ENCODE measurements around the gene IGF1R. TPM values are rescaled to one million over a fixed set of nuclear protein-coding genes. Genes with fewer than 3 reads are reported as not detected.

The IGF1R gene
- total and polyA plus RNA-seq, 12 donors: 8.6 to 138 (median 66.0) TPM

- intact Hi-C loops (cut with DNase I): no loop called here
- H3K4me1 ChIP-seq (replicated peaks in 1 of 2): peaks cover 0 to 14% of the 10 kb centered on the region in 2 donors
- DNase-seq: no peak
Observed at GRCh38 chr15:98745650-98746374, 97.5 kb downstream of the IGF1R start.

DNA sequence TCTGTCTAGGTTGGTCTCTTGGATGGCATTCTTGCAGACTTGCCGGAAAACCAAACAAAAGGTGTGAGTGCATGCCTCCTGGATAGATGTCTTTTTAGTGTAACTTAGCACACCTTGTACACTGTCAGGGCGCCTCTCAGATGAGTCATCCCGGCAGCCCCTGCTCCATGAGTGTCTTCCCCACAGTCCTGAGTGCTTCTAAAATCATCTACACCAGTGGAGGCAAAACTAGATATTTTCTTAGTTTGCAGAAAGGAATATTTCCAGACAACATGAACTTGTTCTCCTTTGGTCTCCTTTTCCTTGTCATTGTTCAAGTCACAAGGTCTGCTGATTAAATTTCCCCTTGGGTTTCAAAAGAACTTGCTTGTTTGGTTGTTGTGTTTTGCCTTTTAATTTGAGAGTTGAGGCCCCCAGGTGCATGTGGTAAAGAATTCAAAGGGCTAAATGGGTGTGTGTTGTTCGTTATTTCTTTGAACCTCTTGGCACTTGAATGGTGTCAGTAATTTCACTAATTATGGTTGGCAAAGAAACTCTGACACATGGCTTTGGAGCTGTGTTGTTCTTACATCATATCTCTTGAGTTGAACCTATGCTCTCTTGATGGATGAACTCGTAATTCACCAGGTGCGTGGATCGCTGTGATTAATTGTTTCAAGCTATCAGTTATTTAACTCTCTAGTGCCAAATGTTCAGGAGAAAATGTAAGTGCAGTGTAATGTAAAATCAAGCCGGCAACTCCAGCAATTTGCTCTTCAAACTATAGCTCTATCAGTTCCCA lies 98.2 kb downstream of the IGF1R start:
- Histone ChIP-seq H3K36me3 (replicated peaks in 1 of 2) (no peaks in the 10 kb centered on the region), H3K4me3 (no peak overlapping the region), H3K27me3 (no peaks in the 10 kb centered on the region), H3K9me3 (replicated peaks in 1 of 3) (no peaks in the 10 kb centered on the region), H3K27ac (no peak overlapping the region), H3K4me1 (replicated peaks in 1 of 2) (peaks cover 0 to 14% of the 10 kb centered on the region in 2 donors)
- 76 to 82% (median 80%) methylated on average over 8 of the region's 8 CpGs for WGBS, 4 donors
- TF ChIP-seq CTCF (IDR thresholded peaks at IDR 0.05) (no peak), POLR2A (IDR thresholded peaks at IDR 0.05) (no peak)
- DNase-seq: no peak
- intact Hi-C loops (cut with DNase I): no loop called here

More at GRCh38 chr15:98745650-98746374, 97.5 kb downstream of the IGF1R start:
- no peaks in the 10 kb centered on the region for H3K27me3 ChIP-seq
- no peak overlapping the region for H3K27ac ChIP-seq
- H3K36me3 ChIP-seq (replicated peaks in 1 of 2): no peaks in the 10 kb centered on the region
- no peak for TF ChIP-seq POLR2A (IDR thresholded peaks at IDR 0.05)
- TF ChIP-seq CTCF (IDR thresholded peaks at IDR 0.05): no peak
- H3K9me3 ChIP-seq (replicated peaks in 1 of 3): no peaks in the 10 kb centered on the region
- H3K4me3 ChIP-seq: no peak overlapping the region
- WGBS, 4 donors: 74 to 80% (median 76%) methylated on average over 10 of the region's 10 CpGs

DNA sequence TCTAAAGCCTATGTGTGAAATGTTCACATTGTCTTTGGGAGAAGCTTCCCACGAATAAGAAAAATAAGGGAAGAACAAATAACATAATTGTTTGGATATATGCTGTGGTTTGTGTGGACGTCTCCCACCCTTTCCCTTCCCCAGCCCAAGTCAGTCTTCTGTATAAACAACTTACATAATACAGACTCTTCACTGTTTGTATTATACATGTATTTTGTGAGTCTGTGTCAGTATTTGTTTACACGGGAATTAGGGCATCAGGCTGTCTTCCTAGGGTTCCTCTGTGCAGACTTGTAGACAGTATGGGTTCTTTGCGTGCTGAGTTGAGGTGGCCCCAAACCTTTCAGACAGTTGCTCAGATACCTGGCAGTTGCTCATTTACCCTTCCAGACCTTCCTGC lies 103.4 kb downstream of the IGF1R start:
- WGBS, 4 donors: 72 to 88% (median 77%) methylated on average over 4 of the region's 4 CpGs
- H3K4me1 ChIP-seq (replicated peaks in 1 of 2): peaks cover 13 to 32% of the 10 kb centered on the region in 2 donors
- no peaks in the 10 kb centered on the region for H3K36me3 ChIP-seq (replicated peaks in 1 of 2)
- TF ChIP-seq CTCF (IDR thresholded peaks at IDR 0.05): no peak
- TF ChIP-seq POLR2A (IDR thresholded peaks at IDR 0.05): no peak
- no peaks in the 10 kb centered on the region for H3K27me3 ChIP-seq
- intact Hi-C loops (cut with DNase I): no loop called here
- no peak overlapping the region for H3K27ac ChIP-seq
- H3K9me3 ChIP-seq (replicated peaks in 1 of 3): no peaks in the 10 kb centered on the region
- no peak for DNase-seq
- no peak overlapping the region for H3K4me3 ChIP-seq

Data from adrenal gland (tissue), 12 donors.